ENCODE data around the gene SLIT3.

The SLIT3 gene

DNA sequence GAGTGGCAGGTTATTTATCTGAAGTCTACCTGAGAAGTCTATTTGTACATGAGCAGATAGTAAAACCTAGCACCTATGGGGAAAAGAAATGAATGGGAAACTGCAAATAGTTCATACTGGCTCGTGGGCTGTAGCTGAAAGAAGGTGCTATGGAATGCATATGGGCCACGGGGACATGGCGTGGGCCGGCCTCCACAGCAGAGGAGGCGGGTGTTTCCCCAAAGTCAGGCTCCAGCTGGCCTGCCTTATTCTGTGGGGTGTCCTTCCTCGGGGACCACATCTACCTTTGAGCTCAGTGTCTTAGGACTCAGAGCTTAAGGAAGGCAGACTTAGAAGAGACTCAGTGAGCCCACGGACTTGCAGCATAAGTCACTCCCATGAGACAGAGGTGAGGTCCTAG lies 371.3 kb downstream of the SLIT3 start:
- TF ChIP-seq, protein P1, sequence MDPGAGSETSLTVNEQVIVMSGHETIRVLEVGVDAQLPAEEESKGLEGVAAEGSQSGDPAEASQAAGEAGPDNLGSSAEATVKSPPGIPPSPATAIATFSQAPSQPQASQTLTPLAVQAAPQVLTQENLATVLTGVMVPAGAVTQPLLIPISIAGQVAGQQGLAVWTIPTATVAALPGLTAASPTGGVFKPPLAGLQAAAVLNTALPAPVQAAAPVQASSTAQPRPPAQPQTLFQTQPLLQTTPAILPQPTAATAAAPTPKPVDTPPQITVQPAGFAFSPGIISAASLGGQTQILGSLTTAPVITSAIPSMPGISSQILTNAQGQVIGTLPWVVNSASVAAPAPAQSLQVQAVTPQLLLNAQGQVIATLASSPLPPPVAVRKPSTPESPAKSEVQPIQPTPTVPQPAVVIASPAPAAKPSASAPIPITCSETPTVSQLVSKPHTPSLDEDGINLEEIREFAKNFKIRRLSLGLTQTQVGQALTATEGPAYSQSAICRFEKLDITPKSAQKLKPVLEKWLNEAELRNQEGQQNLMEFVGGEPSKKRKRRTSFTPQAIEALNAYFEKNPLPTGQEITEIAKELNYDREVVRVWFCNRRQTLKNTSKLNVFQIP (CRISPR knock-in tag; IDR thresholded peaks at IDR 0.05; ENCODE audit: borderline replicate concordance, low read depth) = no peak
- TF ChIP-seq SNAI2 (CRISPR knock-in tag; IDR thresholded peaks at IDR 0.05) = no peak
- no peak for TF ChIP-seq ZC3H10 (CRISPR knock-in tag; IDR thresholded peaks at IDR 0.05)
- TF ChIP-seq GLIS3 (CRISPR knock-in tag; IDR thresholded peaks at IDR 0.05) = no peak
- TF ChIP-seq ESRRG (CRISPR knock-in tag; IDR thresholded peaks at IDR 0.05) = no peak
- no peak for TF ChIP-seq OSR1 (CRISPR knock-in tag; IDR thresholded peaks at IDR 0.05)
- no peak for TF ChIP-seq ZFP30 (CRISPR knock-in tag; IDR thresholded peaks at IDR 0.05)
- no peak for ATAC-seq

DNA sequence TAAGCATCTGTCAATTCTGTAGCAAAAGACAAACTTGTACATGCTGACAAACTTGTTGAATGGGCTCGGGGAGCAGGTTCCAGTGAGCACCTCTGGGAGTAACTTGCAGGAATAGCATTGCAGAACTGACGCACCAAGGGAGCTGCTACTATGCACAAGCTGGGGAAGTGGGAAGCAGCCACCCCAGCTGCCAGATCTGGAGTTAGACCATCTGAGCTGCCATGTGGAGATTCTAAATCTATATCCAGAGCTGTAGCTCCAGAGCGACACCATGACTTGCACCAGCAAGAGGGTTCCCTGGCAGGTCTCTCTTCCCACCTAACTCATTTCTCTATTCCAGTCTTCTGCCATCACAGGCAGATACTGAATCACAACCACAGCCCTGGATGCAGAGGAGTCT lies 375.8 kb downstream of the SLIT3 start:
- TF ChIP-seq ZC3H10 (CRISPR knock-in tag; IDR thresholded peaks at IDR 0.05) (no peak), OSR1 (CRISPR knock-in tag; IDR thresholded peaks at IDR 0.05) (no peak), GLIS3 (CRISPR knock-in tag; IDR thresholded peaks at IDR 0.05) (no peak), TOX (CRISPR knock-in tag; IDR thresholded peaks at IDR 0.05; ENCODE audit: borderline replicate concordance) (no peak), BACH2 (CRISPR knock-in tag; IDR thresholded peaks at IDR 0.05; ENCODE audit: borderline replicate concordance) (no peak), ARNTL (CRISPR knock-in tag; IDR thresholded peaks at IDR 0.05; ENCODE audit: borderline replicate concordance, low read depth) (no peak), ZNF70 (CRISPR knock-in tag; IDR thresholded peaks at IDR 0.05) (no peak)
- TF ChIP-seq, protein P2, sequence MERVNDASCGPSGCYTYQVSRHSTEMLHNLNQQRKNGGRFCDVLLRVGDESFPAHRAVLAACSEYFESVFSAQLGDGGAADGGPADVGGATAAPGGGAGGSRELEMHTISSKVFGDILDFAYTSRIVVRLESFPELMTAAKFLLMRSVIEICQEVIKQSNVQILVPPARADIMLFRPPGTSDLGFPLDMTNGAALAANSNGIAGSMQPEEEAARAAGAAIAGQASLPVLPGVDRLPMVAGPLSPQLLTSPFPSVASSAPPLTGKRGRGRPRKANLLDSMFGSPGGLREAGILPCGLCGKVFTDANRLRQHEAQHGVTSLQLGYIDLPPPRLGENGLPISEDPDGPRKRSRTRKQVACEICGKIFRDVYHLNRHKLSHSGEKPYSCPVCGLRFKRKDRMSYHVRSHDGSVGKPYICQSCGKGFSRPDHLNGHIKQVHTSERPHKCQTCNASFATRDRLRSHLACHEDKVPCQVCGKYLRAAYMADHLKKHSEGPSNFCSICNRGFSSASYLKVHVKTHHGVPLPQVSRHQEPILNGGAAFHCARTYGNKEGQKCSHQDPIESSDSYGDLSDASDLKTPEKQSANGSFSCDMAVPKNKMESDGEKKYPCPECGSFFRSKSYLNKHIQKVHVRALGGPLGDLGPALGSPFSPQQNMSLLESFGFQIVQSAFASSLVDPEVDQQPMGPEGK (CRISPR knock-in tag; IDR thresholded peaks at IDR 0.05; ENCODE audit: borderline replicate concordance) = no peak
- no peak for ATAC-seq

DNA sequence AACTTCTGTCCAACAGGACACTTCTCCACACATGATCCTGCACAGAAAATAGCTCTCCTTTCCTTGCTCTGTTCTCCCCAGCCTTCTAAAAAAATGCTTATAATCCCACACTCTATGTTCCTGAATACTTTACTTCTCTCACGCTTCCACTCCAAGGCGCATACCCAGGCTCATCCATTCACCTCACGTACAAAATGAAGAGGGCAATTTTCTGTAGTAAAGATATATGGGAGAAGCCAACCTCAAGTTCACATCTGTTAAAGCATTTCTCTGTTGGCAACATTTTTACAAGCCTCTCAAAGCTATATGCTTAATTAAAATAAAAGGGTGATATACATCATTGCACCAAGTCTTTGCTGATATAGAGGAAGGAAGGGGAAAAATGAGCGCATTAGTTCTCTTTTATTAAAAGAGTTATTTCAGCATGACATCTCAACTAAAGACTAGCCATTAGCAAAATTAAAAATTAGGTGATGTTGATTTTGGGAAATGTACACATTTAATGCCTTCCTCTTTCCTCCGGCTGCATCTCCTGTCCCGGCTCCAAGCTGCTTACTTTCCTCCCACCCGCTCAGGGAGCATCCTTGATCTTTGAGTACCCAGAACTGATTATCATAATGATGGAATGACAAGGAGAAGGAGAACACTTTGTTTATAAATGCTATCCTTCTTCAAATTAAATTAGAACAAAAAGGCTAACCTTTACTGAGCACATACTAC lies 379.6 kb downstream of the SLIT3 start:
- ATAC-seq = no peak

More for the DNA sequence above, 379.6 kb downstream of the SLIT3 start:
- TF ChIP-seq ESRRG (CRISPR knock-in tag; IDR thresholded peaks at IDR 0.05) (no peak), ZNF70 (CRISPR knock-in tag; IDR thresholded peaks at IDR 0.05) (no peak), PPARA (CRISPR knock-in tag; IDR thresholded peaks at IDR 0.05; ENCODE audit: borderline replicate concordance) (no peak), OSR1 (CRISPR knock-in tag; IDR thresholded peaks at IDR 0.05) (no peak), TCF4 (CRISPR knock-in tag; IDR thresholded peaks at IDR 0.05; ENCODE audit: borderline replicate concordance) (no peak), ZNF8 (CRISPR knock-in tag; IDR thresholded peaks at IDR 0.05) (no peak), SNAI2 (CRISPR knock-in tag; IDR thresholded peaks at IDR 0.05) (no peak), ZNF565 (CRISPR knock-in tag; conservative IDR thresholded peaks at IDR 0.05; ENCODE audit: low read depth) (no peak), ZC3H10 (CRISPR knock-in tag; IDR thresholded peaks at IDR 0.05) (no peak), GLIS3 (CRISPR knock-in tag; IDR thresholded peaks at IDR 0.05) (no peak), TOX (CRISPR knock-in tag; IDR thresholded peaks at IDR 0.05; ENCODE audit: borderline replicate concordance) (no peak)
- TF ChIP-seq, protein P3, sequence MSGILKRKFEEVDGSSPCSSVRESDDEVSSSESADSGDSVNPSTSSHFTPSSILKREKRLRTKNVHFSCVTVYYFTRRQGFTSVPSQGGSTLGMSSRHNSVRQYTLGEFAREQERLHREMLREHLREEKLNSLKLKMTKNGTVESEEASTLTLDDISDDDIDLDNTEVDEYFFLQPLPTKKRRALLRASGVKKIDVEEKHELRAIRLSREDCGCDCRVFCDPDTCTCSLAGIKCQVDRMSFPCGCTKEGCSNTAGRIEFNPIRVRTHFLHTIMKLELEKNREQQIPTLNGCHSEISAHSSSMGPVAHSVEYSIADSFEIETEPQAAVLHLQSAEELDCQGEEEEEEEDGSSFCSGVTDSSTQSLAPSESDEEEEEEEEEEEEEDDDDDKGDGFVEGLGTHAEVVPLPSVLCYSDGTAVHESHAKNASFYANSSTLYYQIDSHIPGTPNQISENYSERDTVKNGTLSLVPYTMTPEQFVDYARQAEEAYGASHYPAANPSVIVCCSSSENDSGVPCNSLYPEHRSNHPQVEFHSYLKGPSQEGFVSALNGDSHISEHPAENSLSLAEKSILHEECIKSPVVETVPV (CRISPR knock-in tag; IDR thresholded peaks at IDR 0.05) = no peak
- TF ChIP-seq, protein P4, sequence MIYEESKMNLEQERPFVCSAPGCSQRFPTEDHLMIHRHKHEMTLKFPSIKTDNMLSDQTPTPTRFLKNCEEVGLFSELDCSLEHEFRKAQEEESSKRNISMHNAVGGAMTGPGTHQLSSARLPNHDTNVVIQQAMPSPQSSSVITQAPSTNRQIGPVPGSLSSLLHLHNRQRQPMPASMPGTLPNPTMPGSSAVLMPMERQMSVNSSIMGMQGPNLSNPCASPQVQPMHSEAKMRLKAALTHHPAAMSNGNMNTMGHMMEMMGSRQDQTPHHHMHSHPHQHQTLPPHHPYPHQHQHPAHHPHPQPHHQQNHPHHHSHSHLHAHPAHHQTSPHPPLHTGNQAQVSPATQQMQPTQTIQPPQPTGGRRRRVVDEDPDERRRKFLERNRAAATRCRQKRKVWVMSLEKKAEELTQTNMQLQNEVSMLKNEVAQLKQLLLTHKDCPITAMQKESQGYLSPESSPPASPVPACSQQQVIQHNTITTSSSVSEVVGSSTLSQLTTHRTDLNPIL (CRISPR knock-in tag; IDR thresholded peaks at IDR 0.05; ENCODE audit: low read depth) = no peak
- TF ChIP-seq, protein P5, sequence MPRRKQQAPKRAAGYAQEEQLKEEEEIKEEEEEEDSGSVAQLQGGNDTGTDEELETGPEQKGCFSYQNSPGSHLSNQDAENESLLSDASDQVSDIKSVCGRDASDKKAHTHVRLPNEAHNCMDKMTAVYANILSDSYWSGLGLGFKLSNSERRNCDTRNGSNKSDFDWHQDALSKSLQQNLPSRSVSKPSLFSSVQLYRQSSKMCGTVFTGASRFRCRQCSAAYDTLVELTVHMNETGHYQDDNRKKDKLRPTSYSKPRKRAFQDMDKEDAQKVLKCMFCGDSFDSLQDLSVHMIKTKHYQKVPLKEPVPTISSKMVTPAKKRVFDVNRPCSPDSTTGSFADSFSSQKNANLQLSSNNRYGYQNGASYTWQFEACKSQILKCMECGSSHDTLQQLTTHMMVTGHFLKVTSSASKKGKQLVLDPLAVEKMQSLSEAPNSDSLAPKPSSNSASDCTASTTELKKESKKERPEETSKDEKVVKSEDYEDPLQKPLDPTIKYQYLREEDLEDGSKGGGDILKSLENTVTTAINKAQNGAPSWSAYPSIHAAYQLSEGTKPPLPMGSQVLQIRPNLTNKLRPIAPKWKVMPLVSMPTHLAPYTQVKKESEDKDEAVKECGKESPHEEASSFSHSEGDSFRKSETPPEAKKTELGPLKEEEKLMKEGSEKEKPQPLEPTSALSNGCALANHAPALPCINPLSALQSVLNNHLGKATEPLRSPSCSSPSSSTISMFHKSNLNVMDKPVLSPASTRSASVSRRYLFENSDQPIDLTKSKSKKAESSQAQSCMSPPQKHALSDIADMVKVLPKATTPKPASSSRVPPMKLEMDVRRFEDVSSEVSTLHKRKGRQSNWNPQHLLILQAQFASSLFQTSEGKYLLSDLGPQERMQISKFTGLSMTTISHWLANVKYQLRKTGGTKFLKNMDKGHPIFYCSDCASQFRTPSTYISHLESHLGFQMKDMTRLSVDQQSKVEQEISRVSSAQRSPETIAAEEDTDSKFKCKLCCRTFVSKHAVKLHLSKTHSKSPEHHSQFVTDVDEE (CRISPR knock-in tag; IDR thresholded peaks at IDR 0.05) = no peak

All from SK-N-SH treated with all-trans-retinoic acid at 6 μM for 48 hours (cell line).